Uterus (tissue), 4 donors: ENCODE results near the gene SLC2A9. TPM values are rescaled to one million over a fixed set of nuclear protein-coding genes. Genes with fewer than 3 reads are reported as not detected.
A peak's percentile ranks its signal among the peaks of the same experiment; 100 is the strongest.

ENCODE experiments used
- DNase-seq, 2 donors: peaks; one replicate each; pipeline ENCODE4 v3.0.0-alpha.2; 2019 to 2020
- H3K27ac ChIP-seq, 2 donors: fragments of 200-600 bp; sonication (generic); 1 replicate in 1 of 2; 2 replicates in 1 of 2; pipeline ENCODE4 v1.5.1; 2016 to 2018
- H3K27me3 ChIP-seq, 2 donors: fragments of 200-600 bp; sonication (generic); one replicate each; pipeline ENCODE4 v1.5.1; 2018 to 2019; ENCODE audit warnings: control low read depth in 1 of 2
- H3K36me3 ChIP-seq, 2 donors: fragments of 200-600 bp; sonication (generic); one replicate each; pipeline ENCODE4 v1.5.1; 2019; ENCODE audit warnings: control low read depth in 1 of 2
- H3K4me1 ChIP-seq, 2 donors: fragments of 200-600 bp; sonication (generic); one replicate each; pipeline ENCODE4 v1.5.1; 2018 to 2019; ENCODE audit warnings: control low read depth in 1 of 2
- H3K4me3 ChIP-seq, 2 donors: fragments of 200-600 bp; sonication (generic); 1 replicate in 1 of 2; 2 replicates in 1 of 2; pipeline ENCODE4 v1.5.1; 2018 to 2019; ENCODE audit warnings: mild to moderate bottlenecking in 1 of 2
- H3K9me3 ChIP-seq, 2 donors: fragments of 200-600 bp; sonication (generic); one replicate each; pipeline ENCODE4 v1.5.1; 2019; ENCODE audit warnings: control low read depth in 1 of 2
- POLR2A ChIP-seq, 2 donors: fragments of 450-650 bp; IDR thresholded peaks; one replicate each; pipeline ENCODE4 v1.6.1; 2016; ENCODE audit warnings: antibody characterized with exemption in 2 of 2, mild to moderate bottlenecking in 1 of 2, moderate library complexity in 1 of 2
- intact Hi-C: fragments of 100-400 bp; cut with DNase I; formaldehyde crosslinking; loops from one replicate; pipeline ENCODE4 v1.15.1; 2023; ENCODE audit warnings: low total_unique reads
- total RNA-seq, 4 donors: library from RNA; depleted of rRNA in 3 of 4; stranded (reverse); fragments of >200 nt in 3 of 4; gene quantifications; one replicate each; pipeline versions ENCODE4 v1.1.0 to v1.2.4, GENCODE V29; 2014 to 2023
- TF ChIP-seq, protein P1 (sequence below), 4 experiments: fragments of 200-600 bp in 2 of 4; fragments of 450-650 bp in 2 of 4; sonication (generic) in 2 of 4; IDR thresholded peaks; one replicate each; pipeline ENCODE4 v1.5.1; 2016 to 2019; ENCODE audit warnings: antibody characterized with exemption in 4 of 4, mild to moderate bottlenecking in 2 of 4, moderate library complexity in 1 of 4
- donor health status: DM: yes; HTN: yes; CAD: no.

Gene SLC2A9
- total RNA-seq, 4 donors from 2014 or later, result 0.51 to 9.3 (median 7.1) TPM

DNA sequence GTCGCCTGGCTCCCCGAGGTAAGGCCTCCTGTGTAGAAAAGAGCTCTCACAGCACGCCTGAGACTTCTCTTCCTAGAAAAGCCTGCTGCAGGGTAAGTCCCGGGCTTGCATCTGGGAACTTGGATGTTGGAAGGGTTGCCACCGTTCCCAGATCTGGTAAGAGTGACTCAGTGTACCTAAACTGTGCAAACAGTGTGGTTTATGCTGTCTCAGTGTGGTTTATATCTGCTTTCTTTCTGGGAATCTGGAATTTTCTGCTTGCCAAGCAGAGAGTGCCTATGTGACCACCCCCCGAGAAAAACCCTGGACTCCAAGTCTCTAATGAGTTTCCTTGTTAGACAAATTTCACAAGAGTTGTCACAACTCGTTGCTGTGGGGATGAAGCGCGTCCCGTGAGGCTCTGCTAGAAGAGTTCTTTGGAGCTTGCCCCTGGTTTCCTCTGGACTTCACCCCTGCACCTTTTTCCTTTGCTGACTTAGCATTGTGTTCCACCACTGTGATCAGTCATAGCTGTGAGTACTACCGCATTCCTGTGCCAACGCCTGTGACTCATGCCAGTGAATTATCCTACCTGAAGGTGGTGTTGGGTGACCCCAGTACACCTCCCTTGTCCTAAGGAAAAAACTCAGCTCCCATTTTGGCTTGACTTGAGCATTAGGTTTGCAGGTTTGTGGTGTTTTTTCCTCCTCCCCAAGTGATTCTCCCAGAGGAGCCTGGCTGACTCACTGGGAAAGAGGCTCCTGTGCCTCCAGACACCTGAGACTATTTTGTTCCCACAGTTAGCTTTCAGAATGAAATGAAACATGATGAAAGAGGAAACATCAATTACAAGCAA, 14.5 kb downstream of the SLC2A9 start:
- intact Hi-C loops, result no loop called here
- Histone ChIP-seq H3K27me3 (no peaks in the 10 kb centered on the region), H3K9me3 (no peaks in the 10 kb centered on the region), H3K36me3 (no peaks in the 10 kb centered on the region), H3K4me1 (no peaks in the 10 kb centered on the region), H3K27ac (peak overlapping the region; percentile 35 to 50), H3K4me3 (no peak overlapping the region)
- peak in 1 of 2 donors; percentile 38 for DNase-seq
- no peak for TF ChIP-seq POLR2A (IDR thresholded peaks at IDR 0.05)
- TF ChIP-seq, protein P1, sequence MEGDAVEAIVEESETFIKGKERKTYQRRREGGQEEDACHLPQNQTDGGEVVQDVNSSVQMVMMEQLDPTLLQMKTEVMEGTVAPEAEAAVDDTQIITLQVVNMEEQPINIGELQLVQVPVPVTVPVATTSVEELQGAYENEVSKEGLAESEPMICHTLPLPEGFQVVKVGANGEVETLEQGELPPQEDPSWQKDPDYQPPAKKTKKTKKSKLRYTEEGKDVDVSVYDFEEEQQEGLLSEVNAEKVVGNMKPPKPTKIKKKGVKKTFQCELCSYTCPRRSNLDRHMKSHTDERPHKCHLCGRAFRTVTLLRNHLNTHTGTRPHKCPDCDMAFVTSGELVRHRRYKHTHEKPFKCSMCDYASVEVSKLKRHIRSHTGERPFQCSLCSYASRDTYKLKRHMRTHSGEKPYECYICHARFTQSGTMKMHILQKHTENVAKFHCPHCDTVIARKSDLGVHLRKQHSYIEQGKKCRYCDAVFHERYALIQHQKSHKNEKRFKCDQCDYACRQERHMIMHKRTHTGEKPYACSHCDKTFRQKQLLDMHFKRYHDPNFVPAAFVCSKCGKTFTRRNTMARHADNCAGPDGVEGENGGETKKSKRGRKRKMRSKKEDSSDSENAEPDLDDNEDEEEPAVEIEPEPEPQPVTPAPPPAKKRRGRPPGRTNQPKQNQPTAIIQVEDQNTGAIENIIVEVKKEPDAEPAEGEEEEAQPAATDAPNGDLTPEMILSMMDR (IDR thresholded peaks at IDR 0.05), result no peak

DNA sequence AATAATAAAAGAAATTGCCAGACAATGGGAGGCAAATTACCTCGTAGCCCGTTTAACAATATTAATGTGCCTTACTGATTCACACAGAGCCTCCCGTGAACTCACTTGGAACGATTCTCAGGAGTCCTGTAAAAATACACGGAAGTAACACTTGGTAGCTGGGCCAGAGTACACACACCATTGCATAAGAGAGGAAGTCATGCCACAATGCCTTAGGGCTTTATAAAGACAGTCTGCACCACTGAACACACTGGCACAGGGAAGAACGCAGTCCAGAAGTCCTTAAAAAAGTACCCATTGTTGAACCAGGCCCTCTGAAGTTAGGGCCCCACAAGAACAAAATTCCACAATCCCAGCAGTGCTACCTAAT, 15.1 kb downstream of the SLC2A9 start:
- H3K27ac ChIP-seq, result peak overlapping the region; percentile 35 to 50
- no peaks in the 10 kb centered on the region for H3K36me3 ChIP-seq
- H3K4me3 ChIP-seq, result no peak overlapping the region
- no peaks in the 10 kb centered on the region for H3K4me1 ChIP-seq
- peak in 1 of 2 donors; percentile 48 for DNase-seq
- no peaks in the 10 kb centered on the region for H3K27me3 ChIP-seq
- intact Hi-C loops, result no loop called here
- TF ChIP-seq, protein P1 (IDR thresholded peaks at IDR 0.05), result no peak
- TF ChIP-seq POLR2A (IDR thresholded peaks at IDR 0.05), result no peak
- H3K9me3 ChIP-seq, result no peaks in the 10 kb centered on the region

DNA sequence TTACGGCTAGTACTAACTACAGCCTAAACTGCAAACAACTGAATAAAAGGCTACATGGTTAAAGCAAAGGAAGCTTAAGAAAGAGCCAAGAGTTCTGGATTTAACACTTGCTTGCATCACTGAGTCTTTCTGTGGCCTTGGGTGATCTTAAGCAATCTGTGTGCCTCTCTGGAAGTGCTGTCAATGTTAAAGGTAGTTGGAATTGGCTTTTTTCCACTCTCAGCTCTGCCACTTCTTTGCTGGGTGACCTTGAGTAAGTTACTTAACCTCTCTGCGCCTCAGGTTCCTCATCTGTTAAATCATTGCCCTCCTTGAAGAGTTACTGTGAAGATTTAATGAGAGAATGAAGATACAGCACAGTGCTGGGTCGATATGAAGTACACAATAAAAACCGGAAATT, 15.7 kb downstream of the SLC2A9 start:
- H3K27ac ChIP-seq, result peak overlapping the region; percentile 31 to 40
- no peaks in the 10 kb centered on the region for H3K4me1 ChIP-seq
- no peak overlapping the region for H3K4me3 ChIP-seq
- H3K27me3 ChIP-seq, result no peaks in the 10 kb centered on the region
- TF ChIP-seq, protein P1 (IDR thresholded peaks at IDR 0.05), result no peak
- no peak for TF ChIP-seq POLR2A (IDR thresholded peaks at IDR 0.05)
- intact Hi-C loops, result no loop called here
- no peaks in the 10 kb centered on the region for H3K9me3 ChIP-seq
- no peak for DNase-seq
- no peaks in the 10 kb centered on the region for H3K36me3 ChIP-seq

DNA sequence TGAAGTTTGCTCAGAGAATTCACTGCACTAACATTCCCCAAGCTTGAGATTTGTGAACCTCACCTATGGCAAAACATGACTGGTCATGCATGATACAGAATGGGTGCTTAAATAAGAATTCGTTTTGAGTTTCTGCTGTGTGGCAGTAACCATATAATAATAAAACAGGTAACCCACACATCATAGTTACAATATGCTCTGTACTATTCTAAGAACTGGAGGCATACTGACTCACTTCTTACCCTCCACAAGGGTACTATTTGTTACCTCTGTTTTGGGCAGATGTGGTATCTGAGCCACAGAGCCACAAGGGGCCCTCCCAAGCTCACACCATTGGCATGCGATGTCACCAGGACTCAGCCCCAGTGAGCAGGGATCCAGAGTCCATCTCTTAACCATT, 17.6 kb downstream of the SLC2A9 start:
- no peaks in the 10 kb centered on the region for H3K36me3 ChIP-seq
- H3K4me1 ChIP-seq, result no peaks in the 10 kb centered on the region
- intact Hi-C loops, result no loop called here
- no peaks in the 10 kb centered on the region for H3K9me3 ChIP-seq
- DNase-seq, result no peak
- no peak overlapping the region for H3K4me3 ChIP-seq
- TF ChIP-seq, protein P1 (IDR thresholded peaks at IDR 0.05), result no peak
- TF ChIP-seq POLR2A (IDR thresholded peaks at IDR 0.05), result no peak
- no peak overlapping the region for H3K27ac ChIP-seq
- H3K27me3 ChIP-seq, result no peaks in the 10 kb centered on the region

DNA sequence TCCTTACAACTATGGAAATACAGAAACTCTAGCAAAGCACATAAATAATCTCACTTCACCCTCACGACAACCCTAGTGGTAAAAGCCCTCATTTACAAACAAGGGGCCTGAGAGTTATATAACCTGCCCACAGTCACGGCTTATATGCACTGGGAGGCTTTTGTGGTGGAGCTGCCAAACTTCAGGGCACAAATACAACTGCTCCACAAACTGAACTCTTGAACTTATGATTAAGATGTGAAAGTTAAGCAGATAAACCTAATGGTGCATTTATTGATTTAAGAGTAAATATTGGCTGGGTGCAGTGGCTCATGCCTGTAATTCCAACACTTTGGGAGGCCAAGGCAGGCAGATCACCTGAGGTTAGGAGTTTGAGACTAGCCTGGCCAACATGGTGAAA, 19.0 kb downstream of the SLC2A9 start:
- TF ChIP-seq, protein P1 (IDR thresholded peaks at IDR 0.05), result no peak
- no peak for TF ChIP-seq POLR2A (IDR thresholded peaks at IDR 0.05)
- DNase-seq, result no peak
- intact Hi-C loops, result no loop called here
- Histone ChIP-seq H3K4me3 (no peak overlapping the region), H3K27ac (no peak overlapping the region), H3K36me3 (no peaks in the 10 kb centered on the region), H3K9me3 (no peaks in the 10 kb centered on the region), H3K4me1 (no peaks in the 10 kb centered on the region), H3K27me3 (no peaks in the 10 kb centered on the region)
